Measurements from ENCODE around the gene SEMA4G. TPM values are rescaled to one million over a fixed set of nuclear protein-coding genes. Genes with fewer than 3 reads are reported as not detected.

The SEMA4G gene
- total RNA-seq, 1 donor from 2014 or later, result 1.0 TPM

DNA sequence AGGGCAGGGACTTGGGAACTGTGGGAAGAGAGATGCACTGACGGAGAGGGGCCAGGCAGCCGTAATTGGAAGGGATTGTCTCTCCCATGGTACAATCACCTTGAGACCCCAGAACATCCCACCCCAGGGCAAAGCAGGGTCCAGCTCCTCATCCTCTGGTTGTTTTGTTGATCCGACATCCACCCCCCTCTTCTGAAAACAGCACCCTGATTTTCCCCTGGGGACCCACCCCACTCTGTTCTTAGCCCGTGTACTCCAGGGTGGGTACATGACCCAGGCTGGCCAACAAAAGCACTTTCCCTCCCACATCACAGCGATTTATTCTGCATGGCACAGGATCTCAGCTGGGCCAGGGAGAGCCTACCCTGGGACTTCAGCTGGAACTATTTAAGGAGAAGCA is 47.5 kb downstream of the SEMA4G start:
- intact Hi-C loops (cut with DNase I), result no loop called here
- DNase-seq (ENCODE audit: low spot score), result no peak

GRCh38 chr10:101018118-101018599 is 48.9 kb downstream of the SEMA4G start:
- intact Hi-C loops (cut with DNase I), result no loop called here

DNA sequence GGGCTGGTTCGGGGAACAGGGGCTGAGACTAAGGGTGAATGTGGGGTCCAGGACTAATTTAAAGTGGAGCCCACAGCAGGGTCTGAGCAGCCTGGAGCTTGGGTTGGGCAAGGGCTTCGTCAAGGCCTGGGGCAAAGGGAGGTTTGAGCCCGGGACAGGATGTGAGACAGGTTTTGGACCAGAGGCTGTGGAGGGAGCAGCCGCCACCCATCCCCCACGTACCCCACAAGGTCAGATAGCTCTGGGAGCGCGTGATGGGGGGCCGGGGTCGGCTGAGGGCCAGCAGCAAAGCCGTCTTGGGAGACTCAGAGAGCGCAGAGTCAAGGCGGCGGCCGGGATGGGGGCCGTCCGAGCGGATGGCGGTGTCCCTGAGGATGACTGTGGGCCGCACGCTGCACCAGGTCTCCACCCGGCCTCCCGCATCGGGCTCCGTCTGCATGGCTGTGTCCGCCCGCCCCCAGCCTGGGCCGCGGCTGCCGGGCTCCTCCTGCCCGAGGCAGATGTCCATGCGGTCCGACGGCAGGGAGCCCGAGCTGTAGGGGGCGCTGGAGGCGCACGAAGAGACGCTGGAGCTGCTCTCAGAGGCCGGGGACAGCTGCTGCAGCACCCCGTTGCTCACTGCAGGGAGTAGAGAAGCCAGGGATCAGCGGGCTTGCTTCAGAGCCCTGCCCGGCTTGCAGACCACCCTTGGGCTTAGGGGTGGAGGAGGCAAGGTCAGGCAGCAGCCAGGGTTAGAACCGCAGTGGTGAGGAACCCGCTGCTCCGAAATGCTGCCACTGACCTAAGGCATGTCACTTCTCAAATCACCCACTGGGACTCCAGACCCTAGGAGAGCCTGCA is 49.5 kb downstream of the SEMA4G start:
- intact Hi-C loops (cut with DNase I), result no loop called here
- peak; percentile 89 for DNase-seq (ENCODE audit: low spot score)

More at GRCh38 chr10:101018118-101018599, 48.9 kb downstream of the SEMA4G start:
- DNase-seq (ENCODE audit: low spot score), result no peak

Small RNAs within 50 kb of the gene (microRNA-seq; reads per million reads assigned to microRNA genes)
- gene MIR608, result not detected

Other genes with a start within 250 kb of the SEMA4G start
- gene PAX2, start 223.9 kb upstream of the SEMA4G start, total RNA-seq, result not detected
- gene SLF2, start 56.5 kb upstream of the SEMA4G start, total RNA-seq, result 22.8 TPM
- gene MRPL43, start 18.0 kb downstream of the SEMA4G start, total RNA-seq, result 51.7 TPM
- gene TWNK, start 18.0 kb downstream of the SEMA4G start, total RNA-seq, result 5.2 TPM
- 47.2 TPM for gene LZTS2, start 30.3 kb downstream of the SEMA4G start, total RNA-seq
- 0.40 TPM for gene PDZD7, start 61.6 kb downstream of the SEMA4G start, total RNA-seq
- gene SFXN3, start 61.7 kb downstream of the SEMA4G start, total RNA-seq, result 30.8 TPM
- 12.1 TPM for gene KAZALD1, start 92.5 kb downstream of the SEMA4G start, total RNA-seq
- gene TLX1, start 161.8 kb downstream of the SEMA4G start, total RNA-seq, result not detected